HepG2 (cell line): ENCODE results near the gene CFAP97D1. TPM values are rescaled to one million over a fixed set of nuclear protein-coding genes. Genes with fewer than 3 reads are reported as not detected.
A peak's percentile ranks its signal among the peaks of the same experiment; 100 is the strongest.

Experiments
- ETV5 ChIP-seq: IDR thresholded peaks from 2 replicates; pipeline ENCODE4 v1.6.1; 2018; ENCODE audit warnings: missing biosample characterization, missing genetic modification reagents, inconsistent platforms, borderline replicate concordance
- GATAD2A ChIP-seq: IDR thresholded peaks from 2 replicates; pipeline ENCODE4 v1.6.1; 2016
- JARID2 ChIP-seq: sonication (generic); formaldehyde crosslinking; IDR thresholded peaks from 2 replicates; pipeline ENCODE4 v1.8.1; 2023; ENCODE audit warnings: missing genetic modification reagents, inconsistent platforms; ENCODE audit not compliant: insufficient replicate concordance
- NFYC ChIP-seq: IDR thresholded peaks from 2 replicates; pipeline ENCODE4 v1.6.1; 2016; ENCODE audit warnings: missing genetic modification reagents, missing compliant biosample characterization
- NONO ChIP-seq, 2 experiments: fragments of 450-650 bp in 1 of 2; sonication (generic) in 1 of 2; formaldehyde crosslinking in 1 of 2; IDR thresholded peaks in 1 of 2; conservative IDR thresholded peaks in 1 of 2; 2 replicates each; pipeline versions ENCODE4 v1.6.1 to v1.8.0; 2017 to 2022; ENCODE audit warnings: mild to moderate bottlenecking in 1 of 2, missing genetic modification reagents in 1 of 2, moderate library complexity in 1 of 2
- THAP8 ChIP-seq: sonication (generic); formaldehyde crosslinking; IDR thresholded peaks from 2 replicates; pipeline ENCODE4 v1.5.1; 2020; ENCODE audit warnings: missing genetic modification reagents, mild to moderate bottlenecking, borderline replicate concordance
- ZNF547 ChIP-seq: sonication (generic); formaldehyde crosslinking; IDR thresholded peaks from 2 replicates; pipeline ENCODE4 v1.5.1; 2020; ENCODE audit warnings: mild to moderate bottlenecking, missing genetic modification reagents
- ZNF672 ChIP-seq: sonication (generic); formaldehyde crosslinking; IDR thresholded peaks from 2 replicates; pipeline ENCODE4 v1.8.1; 2022; ENCODE audit warnings: missing genetic modification reagents
- ZNF737 ChIP-seq: sonication (generic); formaldehyde crosslinking; IDR thresholded peaks from 2 replicates; pipeline ENCODE4 v1.5.0; 2020; ENCODE audit warnings: missing genetic modification reagents, mild to moderate bottlenecking, borderline replicate concordance
- ZNF883 ChIP-seq: sonication (generic); formaldehyde crosslinking; IDR thresholded peaks from 2 replicates; pipeline ENCODE4 v1.5.1; 2020; ENCODE audit warnings: mild to moderate bottlenecking, missing genetic modification reagents; ENCODE audit errors: not compliant biosample characterization
- polyA plus RNA-seq, 8 experiments: library from polyadenylated mRNA; depleted of rRNA in 3 of 8; stranded (reverse) in 7 of 8; unstranded in 1 of 8; fragments of >200 nt; fragmentation: Illumina TruSeq in 4 of 8; extraction: Trizol in 4 of 8; gene quantifications; 2 replicates each; pipeline versions ENCODE4 v1.2.1 to v1.2.3, GENCODE V29; 2011 to 2016; ENCODE audit warnings: low read depth in 4 of 8, missing spikeins in 1 of 8, mixed read lengths in 1 of 8; ENCODE audit not compliant: insufficient read depth in 1 of 8
- total RNA-seq, 5 experiments: library from RNA; depleted of rRNA; stranded (reverse); fragments of >200 nt; fragmentation: Illumina TruSeq; extraction: Trizol; gene quantifications; 2 replicates each; pipeline ENCODE4 v1.2.3, GENCODE V29; 2016; ENCODE audit warnings: low read depth in 1 of 5
- TF ChIP-seq, protein P1 (sequence below): sonication (generic); formaldehyde crosslinking; IDR thresholded peaks from 2 replicates; pipeline ENCODE4 v1.4.0; 2020; ENCODE audit warnings: missing genetic modification reagents, borderline replicate concordance
- TF ChIP-seq, protein P2 (sequence below): sonication (generic); formaldehyde crosslinking; IDR thresholded peaks from 2 replicates; pipeline ENCODE4 v1.5.0; 2020; ENCODE audit warnings: missing genetic modification reagents
- TF ChIP-seq, protein P3 (sequence below), 2 experiments: sonication (generic) in 1 of 2; formaldehyde crosslinking in 1 of 2; IDR thresholded peaks; 2 replicates each; pipeline versions ENCODE4 v1.5.1 to v1.6.1; 2011 to 2020; ENCODE audit warnings: borderline replicate concordance in 1 of 2, low read depth in 1 of 2, low read length in 1 of 2, mild to moderate bottlenecking in 1 of 2, missing genetic modification reagents in 1 of 2, moderate library complexity in 1 of 2
- TF ChIP-seq, protein P4 (sequence below): sonication (generic); formaldehyde crosslinking; IDR thresholded peaks from 2 replicates; pipeline ENCODE4 v1.4.0; 2020; ENCODE audit warnings: mild to moderate bottlenecking, missing genetic modification reagents
- TF ChIP-seq, protein P5 (sequence below): IDR thresholded peaks from 2 replicates; pipeline ENCODE4 v1.6.1; 2018; ENCODE audit warnings: missing genetic modification reagents
- TF ChIP-seq, protein P6 (sequence below): sonication (generic); formaldehyde crosslinking; IDR thresholded peaks from 2 replicates; pipeline ENCODE4 v1.5.0; 2020; ENCODE audit warnings: missing genetic modification reagents
- TF ChIP-seq, protein P7 (sequence below): IDR thresholded peaks from 2 replicates; pipeline ENCODE4 v1.6.1; 2016; ENCODE audit warnings: missing compliant biosample characterization, missing genetic modification reagents, borderline replicate concordance

The CFAP97D1 gene
- total and polyA plus RNA-seq, 2 of the 13 experiments (the other 11 are each of a cell fraction or from before 2014, with no cell fraction given), result 0.02 TPM; not detected in 1

DNA sequence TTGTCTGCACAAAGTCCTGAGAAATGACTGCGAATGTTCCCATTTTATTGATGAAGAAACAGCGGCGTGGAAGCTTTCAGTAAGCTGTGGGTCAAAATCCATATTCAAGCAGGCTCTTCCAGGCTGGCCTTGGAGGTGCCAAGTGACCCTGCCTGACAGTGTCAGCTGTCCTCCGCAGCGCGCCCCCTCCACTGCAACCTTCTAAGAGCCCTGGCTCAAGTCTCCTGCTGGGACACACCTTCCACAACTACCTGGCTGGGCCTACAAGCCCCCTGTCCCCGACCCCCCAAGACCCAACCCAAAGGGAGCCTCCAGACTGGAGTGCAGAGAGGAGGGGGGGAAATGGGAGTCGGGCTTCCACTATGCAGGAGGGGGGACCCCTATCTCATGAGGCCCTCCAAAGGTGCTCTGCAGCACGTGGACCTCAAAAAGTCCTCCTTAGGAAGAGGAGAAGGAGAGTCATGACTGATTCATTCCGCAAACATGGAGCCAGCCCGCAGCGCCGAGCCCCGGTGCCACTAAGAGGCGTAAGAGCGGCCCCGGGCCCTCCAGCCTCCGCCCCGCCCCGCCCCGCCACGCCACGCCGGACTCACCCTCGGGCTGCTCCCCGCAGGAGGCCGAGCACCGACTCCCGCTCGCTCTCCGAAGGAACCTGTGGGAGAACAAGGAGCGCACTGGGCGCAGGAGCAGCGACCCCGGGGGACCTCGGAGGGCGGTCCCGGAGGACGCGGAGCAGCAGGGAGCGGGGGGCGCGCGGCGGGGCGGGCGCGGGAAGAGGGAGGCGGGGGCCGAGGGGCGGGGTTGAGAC lies 52.1 kb downstream of the CFAP97D1 start (continued):
- TF ChIP-seq, protein P1, sequence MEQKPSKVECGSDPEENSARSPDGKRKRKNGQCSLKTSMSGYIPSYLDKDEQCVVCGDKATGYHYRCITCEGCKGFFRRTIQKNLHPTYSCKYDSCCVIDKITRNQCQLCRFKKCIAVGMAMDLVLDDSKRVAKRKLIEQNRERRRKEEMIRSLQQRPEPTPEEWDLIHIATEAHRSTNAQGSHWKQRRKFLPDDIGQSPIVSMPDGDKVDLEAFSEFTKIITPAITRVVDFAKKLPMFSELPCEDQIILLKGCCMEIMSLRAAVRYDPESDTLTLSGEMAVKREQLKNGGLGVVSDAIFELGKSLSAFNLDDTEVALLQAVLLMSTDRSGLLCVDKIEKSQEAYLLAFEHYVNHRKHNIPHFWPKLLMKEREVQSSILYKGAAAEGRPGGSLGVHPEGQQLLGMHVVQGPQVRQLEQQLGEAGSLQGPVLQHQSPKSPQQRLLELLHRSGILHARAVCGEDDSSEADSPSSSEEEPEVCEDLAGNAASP (CRISPR knock-in tag), result no peak
- 0 out of 2 replicates have a peak, but pooled peaks have one; percentile 17 for TF ChIP-seq GATAD2A (CRISPR knock-in tag)
- TF ChIP-seq THAP8 (CRISPR knock-in tag), result no peak
- TF ChIP-seq NONO (IDR thresholded peaks at IDR 0.05), result no peak
- TF ChIP-seq NONO (CRISPR knock-in tag; conservative IDR thresholded peaks at IDR 0.05), result no peak
- 0 out of 2 replicates have a peak, but pooled peaks have one; percentile 13 for TF ChIP-seq ZNF547 (CRISPR knock-in tag)
- TF ChIP-seq, protein P2, sequence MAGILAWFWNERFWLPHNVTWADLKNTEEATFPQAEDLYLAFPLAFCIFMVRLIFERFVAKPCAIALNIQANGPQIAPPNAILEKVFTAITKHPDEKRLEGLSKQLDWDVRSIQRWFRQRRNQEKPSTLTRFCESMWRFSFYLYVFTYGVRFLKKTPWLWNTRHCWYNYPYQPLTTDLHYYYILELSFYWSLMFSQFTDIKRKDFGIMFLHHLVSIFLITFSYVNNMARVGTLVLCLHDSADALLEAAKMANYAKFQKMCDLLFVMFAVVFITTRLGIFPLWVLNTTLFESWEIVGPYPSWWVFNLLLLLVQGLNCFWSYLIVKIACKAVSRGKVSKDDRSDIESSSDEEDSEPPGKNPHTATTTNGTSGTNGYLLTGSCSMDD, result no peak
- TF ChIP-seq, protein P3, sequence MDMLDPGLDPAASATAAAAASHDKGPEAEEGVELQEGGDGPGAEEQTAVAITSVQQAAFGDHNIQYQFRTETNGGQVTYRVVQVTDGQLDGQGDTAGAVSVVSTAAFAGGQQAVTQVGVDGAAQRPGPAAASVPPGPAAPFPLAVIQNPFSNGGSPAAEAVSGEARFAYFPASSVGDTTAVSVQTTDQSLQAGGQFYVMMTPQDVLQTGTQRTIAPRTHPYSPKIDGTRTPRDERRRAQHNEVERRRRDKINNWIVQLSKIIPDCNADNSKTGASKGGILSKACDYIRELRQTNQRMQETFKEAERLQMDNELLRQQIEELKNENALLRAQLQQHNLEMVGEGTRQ (IDR thresholded peaks at IDR 0.05; ENCODE audit: low read depth, low read length), result 0 out of 2 replicates have a peak, but pooled peaks have one; percentile 3
- TF ChIP-seq, protein P3 (CRISPR knock-in tag; IDR thresholded peaks at IDR 0.05; ENCODE audit: borderline replicate concordance), result no peak
- TF ChIP-seq, protein P4, sequence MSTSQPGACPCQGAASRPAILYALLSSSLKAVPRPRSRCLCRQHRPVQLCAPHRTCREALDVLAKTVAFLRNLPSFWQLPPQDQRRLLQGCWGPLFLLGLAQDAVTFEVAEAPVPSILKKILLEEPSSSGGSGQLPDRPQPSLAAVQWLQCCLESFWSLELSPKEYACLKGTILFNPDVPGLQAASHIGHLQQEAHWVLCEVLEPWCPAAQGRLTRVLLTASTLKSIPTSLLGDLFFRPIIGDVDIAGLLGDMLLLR (CRISPR knock-in tag), result no peak
- TF ChIP-seq NFYC (CRISPR knock-in tag), result no peak
- TF ChIP-seq JARID2 (CRISPR knock-in tag), result no peak
- TF ChIP-seq, protein P5, sequence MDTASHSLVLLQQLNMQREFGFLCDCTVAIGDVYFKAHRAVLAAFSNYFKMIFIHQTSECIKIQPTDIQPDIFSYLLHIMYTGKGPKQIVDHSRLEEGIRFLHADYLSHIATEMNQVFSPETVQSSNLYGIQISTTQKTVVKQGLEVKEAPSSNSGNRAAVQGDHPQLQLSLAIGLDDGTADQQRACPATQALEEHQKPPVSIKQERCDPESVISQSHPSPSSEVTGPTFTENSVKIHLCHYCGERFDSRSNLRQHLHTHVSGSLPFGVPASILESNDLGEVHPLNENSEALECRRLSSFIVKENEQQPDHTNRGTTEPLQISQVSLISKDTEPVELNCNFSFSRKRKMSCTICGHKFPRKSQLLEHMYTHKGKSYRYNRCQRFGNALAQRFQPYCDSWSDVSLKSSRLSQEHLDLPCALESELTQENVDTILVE (CRISPR knock-in tag), result no peak
- TF ChIP-seq, protein P6, sequence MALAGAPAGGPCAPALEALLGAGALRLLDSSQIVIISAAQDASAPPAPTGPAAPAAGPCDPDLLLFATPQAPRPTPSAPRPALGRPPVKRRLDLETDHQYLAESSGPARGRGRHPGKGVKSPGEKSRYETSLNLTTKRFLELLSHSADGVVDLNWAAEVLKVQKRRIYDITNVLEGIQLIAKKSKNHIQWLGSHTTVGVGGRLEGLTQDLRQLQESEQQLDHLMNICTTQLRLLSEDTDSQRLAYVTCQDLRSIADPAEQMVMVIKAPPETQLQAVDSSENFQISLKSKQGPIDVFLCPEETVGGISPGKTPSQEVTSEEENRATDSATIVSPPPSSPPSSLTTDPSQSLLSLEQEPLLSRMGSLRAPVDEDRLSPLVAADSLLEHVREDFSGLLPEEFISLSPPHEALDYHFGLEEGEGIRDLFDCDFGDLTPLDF (CRISPR knock-in tag), result no peak
- 0 out of 2 replicates have a peak, but pooled peaks have one; percentile 14 for TF ChIP-seq ETV5 (CRISPR knock-in tag)
- TF ChIP-seq ZNF672 (CRISPR knock-in tag), result no peak
- TF ChIP-seq ZNF737 (CRISPR knock-in tag), result no peak
- TF ChIP-seq ZNF883 (CRISPR knock-in tag), result no peak
- TF ChIP-seq, protein P7, sequence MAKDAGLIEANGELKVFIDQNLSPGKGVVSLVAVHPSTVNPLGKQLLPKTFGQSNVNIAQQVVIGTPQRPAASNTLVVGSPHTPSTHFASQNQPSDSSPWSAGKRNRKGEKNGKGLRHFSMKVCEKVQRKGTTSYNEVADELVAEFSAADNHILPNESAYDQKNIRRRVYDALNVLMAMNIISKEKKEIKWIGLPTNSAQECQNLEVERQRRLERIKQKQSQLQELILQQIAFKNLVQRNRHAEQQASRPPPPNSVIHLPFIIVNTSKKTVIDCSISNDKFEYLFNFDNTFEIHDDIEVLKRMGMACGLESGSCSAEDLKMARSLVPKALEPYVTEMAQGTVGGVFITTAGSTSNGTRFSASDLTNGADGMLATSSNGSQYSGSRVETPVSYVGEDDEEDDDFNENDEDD (CRISPR knock-in tag), result no peak
